K562 (cell line): ENCODE data around the gene TTL. TPM values are rescaled to one million over a fixed set of nuclear protein-coding genes. Genes with fewer than 3 reads are reported as not detected.
A peak's percentile ranks its signal among the peaks of the same experiment; 100 is the strongest.

Source experiments
- TOE1 ChIP-seq, 2 experiments: fragments of 450-650 bp in 1 of 2; sonication (generic) in 1 of 2; formaldehyde crosslinking in 1 of 2; IDR thresholded peaks; 2 replicates each; pipeline versions ENCODE4 v1.7.1 to v1.8.0; 2016 to 2022; ENCODE audit warnings: borderline replicate concordance in 2 of 2, mild to moderate bottlenecking in 2 of 2, antibody characterized with exemption in 1 of 2, inconsistent platforms in 1 of 2, low read depth in 1 of 2, missing genetic modification reagents in 1 of 2, moderate library complexity in 1 of 2
- YBX1 ChIP-seq: fragments of 450-650 bp; IDR thresholded peaks from 2 replicates; pipeline ENCODE4 v1.7.1; 2016; ENCODE audit warnings: mild to moderate bottlenecking
- polyA plus RNA-seq, 8 experiments: library from polyadenylated mRNA; depleted of rRNA in 4 of 8; stranded (reverse) in 5 of 8; unstranded in 3 of 8; fragments of >200 nt; fragmentation: Nextera tagmentation in 2 of 8; fragmentation: Illumina TruSeq in 1 of 8; extraction: Ambion mirVana in 2 of 8; extraction: Trizol in 1 of 8; gene quantifications; 2 replicates each; pipeline versions ENCODE4 v1.2.1 to v1.2.3, GENCODE V29; 2011 to 2014; ENCODE audit warnings: inconsistent platforms in 1 of 8, missing spikeins in 1 of 8
- total RNA-seq, 7 experiments: library from RNA; depleted of rRNA in 6 of 7; stranded (reverse); fragments of >200 nt in 6 of 7; fragmentation: Illumina TruSeq in 2 of 7; extraction: Trizol in 2 of 7; gene quantifications; 2 replicates each; pipeline versions ENCODE4 v1.2.1 to v1.2.3, GENCODE V29; 2011 to 2021; ENCODE audit warnings: low replicate concordance in 1 of 7
- TF ChIP-seq, protein P1 (sequence below), 3 experiments: fragments of 200-800 bp in 1 of 3; fragments of 250-450 bp in 1 of 3; fragments of 450-650 bp in 1 of 3; sonication (Bioruptor Pico) in 1 of 3; sonication (Bioruptor generic) in 1 of 3; formaldehyde crosslinking in 1 of 3; IDR thresholded peaks; 2 replicates each; pipeline versions ENCODE4 v1.6.1 to v1.8.0; 2016 to 2022; ENCODE audit warnings: mild to moderate bottlenecking in 2 of 3, missing genetic modification characterization in 2 of 3, missing compliant biosample characterization in 1 of 3, moderate library complexity in 1 of 3

The TTL gene
- total and polyA plus RNA-seq, 9 of the 15 experiments (the other 6 are each of a cell fraction or from before 2014, with no cell fraction given): 9.4 to 54.4 (median 34.9) TPM

DNA sequence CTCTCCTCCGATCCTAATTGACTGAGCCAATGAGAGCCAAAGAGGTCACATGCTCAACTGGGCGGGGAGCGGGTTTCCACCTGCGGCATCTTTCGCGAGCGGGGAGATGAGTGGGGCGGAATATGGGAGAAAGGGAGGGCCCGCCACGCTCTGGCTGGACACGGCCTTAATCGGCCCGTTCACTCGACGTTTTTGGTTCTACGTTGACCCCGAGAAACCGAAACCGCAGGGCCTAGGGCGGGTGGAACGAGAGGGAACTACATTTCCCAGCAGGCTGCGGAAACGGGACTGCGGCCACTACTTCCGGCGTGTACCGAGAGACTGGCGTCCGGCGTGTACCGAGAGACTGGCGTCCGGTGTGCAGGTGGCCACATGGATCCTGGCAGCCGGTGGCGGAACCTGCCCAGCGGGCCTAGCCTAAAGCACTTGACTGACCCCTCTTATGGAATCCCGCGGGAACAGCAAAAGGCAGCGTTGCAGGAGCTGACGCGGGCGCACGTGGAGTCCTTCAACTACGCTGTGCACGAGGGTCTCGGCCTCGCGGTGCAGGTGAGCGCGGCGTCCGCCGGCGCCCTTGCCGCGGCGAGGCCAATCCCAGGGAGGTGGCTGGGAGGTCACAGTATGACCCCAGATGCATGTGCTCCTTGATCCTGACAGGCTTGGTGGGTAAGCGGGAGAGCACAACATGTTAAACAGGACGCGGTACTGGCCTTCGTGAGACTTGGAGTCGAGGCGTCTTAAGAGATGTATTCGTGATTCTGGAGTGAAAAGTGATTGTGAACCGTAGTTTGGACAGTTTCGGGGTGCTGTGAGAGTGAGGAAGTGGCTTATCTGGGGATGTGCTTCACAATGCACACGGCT is 60.4 kb downstream of the TTL start, which contains the start of gene POLR1B (continued):
- TF ChIP-seq, protein P1, sequence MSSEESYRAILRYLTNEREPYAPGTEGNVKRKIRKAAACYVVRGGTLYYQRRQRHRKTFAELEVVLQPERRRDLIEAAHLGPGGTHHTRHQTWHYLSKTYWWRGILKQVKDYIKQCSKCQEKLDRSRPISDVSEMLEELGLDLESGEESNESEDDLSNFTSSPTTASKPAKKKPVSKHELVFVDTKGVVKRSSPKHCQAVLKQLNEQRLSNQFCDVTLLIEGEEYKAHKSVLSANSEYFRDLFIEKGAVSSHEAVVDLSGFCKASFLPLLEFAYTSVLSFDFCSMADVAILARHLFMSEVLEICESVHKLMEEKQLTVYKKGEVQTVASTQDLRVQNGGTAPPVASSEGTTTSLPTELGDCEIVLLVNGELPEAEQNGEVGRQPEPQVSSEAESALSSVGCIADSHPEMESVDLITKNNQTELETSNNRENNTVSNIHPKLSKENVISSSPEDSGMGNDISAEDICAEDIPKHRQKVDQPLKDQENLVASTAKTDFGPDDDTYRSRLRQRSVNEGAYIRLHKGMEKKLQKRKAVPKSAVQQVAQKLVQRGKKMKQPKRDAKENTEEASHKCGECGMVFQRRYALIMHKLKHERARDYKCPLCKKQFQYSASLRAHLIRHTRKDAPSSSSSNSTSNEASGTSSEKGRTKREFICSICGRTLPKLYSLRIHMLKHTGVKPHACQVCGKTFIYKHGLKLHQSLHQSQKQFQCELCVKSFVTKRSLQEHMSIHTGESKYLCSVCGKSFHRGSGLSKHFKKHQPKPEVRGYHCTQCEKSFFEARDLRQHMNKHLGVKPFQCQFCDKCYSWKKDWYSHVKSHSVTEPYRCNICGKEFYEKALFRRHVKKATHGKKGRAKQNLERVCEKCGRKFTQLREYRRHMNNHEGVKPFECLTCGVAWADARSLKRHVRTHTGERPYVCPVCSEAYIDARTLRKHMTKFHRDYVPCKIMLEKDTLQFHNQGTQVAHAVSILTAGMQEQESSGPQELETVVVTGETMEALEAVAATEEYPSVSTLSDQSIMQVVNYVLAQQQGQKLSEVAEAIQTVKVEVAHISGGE (CRISPR knock-in tag; IDR thresholded peaks at IDR 0.05): peak; percentile 89 to 98 (median 97)
- TF ChIP-seq YBX1 (no peak), TOE1 (IDR thresholded peaks at IDR 0.05; ENCODE audit: borderline replicate concordance) (peak; percentile 88; the same call in 1 of the 2 replicates), TOE1 (CRISPR knock-in tag; IDR thresholded peaks at IDR 0.05; ENCODE audit: borderline replicate concordance, low read depth) (peak; percentile 76; the same call in 1 of the 2 replicates)
